GDM1 (cell line): ENCODE measurements around the gene ADCY5.
"Not testable (repeated sequence)": the region's sequence is repeated elsewhere in the genome, so short reads cannot be mapped to it uniquely, and the experiment has no call there.

Source experiments
- DNase-seq: peaks from one replicate; lab custom pipeline; 2025; lab: John Stamatoyannopoulos, UW

The ADCY5 gene

DNA sequence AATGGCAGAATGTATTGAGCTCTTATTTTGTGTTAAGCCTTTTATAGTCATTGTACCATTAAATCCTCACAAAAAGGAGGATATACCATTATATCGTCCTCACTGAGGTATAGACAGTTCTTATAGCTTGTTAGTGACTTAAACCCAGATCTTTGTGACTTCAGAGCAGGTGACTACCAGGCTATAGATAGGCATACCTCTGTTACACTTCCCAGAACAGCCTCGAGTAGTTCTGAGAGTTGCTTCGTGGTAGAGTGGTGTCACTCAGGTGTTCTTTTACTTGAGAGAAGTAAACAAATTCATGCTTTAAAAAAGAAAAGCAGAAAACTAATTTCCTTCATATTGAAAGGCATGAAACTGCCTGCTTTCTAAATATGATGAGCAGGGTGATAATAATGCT lies 187.2 kb downstream of the ADCY5 start:
- DNase-seq: no peak

DNA sequence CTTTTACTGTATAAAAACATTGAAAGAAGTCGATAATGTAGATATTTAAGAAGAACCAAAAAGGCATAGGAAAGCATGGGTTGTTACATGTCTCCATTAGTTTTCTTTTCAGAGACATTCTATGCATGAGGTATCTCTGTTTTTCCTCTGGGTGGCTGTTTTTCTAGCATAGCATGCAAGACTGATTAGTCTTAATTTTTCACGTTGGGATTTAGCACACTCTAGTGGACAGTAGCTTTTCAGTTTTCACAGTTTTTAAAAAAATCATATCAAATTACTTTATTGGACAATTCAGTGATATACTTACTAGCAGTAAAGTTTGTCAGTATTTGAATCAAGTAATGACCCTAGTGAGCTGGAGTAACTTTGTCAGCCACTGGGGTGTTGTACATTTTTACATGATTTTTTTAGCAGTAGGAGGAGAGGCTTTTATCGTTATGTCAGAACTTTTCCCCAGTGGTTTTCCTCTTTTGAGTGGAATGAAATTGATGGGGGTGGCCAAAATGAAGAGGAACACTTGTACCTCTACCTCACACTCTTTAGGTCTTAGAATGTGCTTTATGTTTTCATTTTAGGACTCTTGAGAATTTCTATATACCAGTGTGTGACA lies 190.0 kb downstream of the ADCY5 start:
- no peak for DNase-seq

- DNase-seq: no peak
Observed at GRCh38 chr3:123258359-123258758, 190.5 kb downstream of the ADCY5 start.

DNA sequence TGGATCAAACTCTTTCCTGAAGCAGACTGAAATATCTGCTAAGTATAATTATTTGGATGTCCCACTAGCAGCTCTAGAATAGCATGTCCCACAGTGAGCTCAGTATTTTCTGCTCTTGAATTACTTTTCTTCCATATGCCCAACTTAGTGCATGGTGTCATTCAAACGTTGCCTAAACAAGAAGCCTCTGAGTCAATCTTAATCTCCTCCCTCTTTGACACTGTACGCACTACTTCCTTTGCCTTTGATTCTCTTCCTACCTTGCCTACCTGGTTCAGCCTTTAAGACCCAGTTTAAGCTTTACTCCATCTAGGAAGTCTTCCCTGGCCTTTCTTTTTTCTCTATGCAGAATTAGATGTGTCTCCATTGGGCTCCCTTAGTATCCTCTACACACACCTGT lies 192.6 kb downstream of the ADCY5 start:
- DNase-seq: no peak

GRCh38 chr3:123246866-123247265 lies 202.0 kb downstream of the ADCY5 start:
- DNase-seq: no peak

GRCh38 chr3:123244128-123244527 lies 204.8 kb downstream of the ADCY5 start:
- DNase-seq: no peak

GRCh38 chr3:123239756-123240155 lies 209.1 kb downstream of the ADCY5 start:
- DNase-seq: no peak

GRCh38 chr3:123239186-123239585 lies 209.7 kb downstream of the ADCY5 start:
- not testable (repeated sequence) for DNase-seq

DNA sequence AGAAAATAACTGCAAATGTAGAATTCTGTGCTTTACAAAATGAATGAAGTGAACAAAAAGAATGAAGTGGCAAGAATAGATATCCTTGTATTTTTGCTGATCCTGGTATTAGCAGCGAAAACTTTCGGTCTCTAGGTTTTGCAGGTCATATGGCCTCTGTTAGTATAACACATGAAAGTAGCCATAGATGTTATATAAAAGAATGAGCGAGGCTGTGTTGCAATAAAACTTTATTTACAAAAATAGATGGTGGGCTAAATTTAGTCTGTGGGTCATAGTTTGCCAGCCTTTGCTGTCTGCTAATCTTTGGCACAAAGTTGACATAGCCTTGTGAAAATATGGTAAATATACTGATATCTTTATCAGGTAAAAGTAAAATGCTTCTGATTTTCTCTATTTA lies 212.0 kb downstream of the ADCY5 start:
- no peak for DNase-seq
